HL-60 (cell line): ENCODE measurements around the gene GDPD4.

Source experiments
- DNase-seq, 2 experiments: peaks; one replicate each; pipeline ENCODE4 v3.0.0-alpha.2; 2010 to 2020; ENCODE audit warnings: low read depth in 1 of 2, low spot score in 1 of 2
- H3K27ac ChIP-seq: fragments of 250-450 bp; sonication (Bioruptor Pico); replicated peaks from 2 replicates; pipeline ENCODE4 v1.5.1; 2020; ENCODE audit warnings: mild to moderate bottlenecking, moderate library complexity
- H3K27me3 ChIP-seq: fragments of 250-450 bp; sonication (Bioruptor Pico); 2 replicates; pipeline ENCODE4 v1.5.1; 2021; ENCODE audit warnings: mild to moderate bottlenecking, moderate library complexity; ENCODE audit not compliant: insufficient read depth, poor library complexity, severe bottlenecking
- H3K4me3 ChIP-seq: replicated peaks from 2 replicates; pipeline ENCODE4 v1.5.1; 2011; ENCODE audit warnings: mild to moderate bottlenecking, control low read depth, low read length; ENCODE audit not compliant: insufficient read depth
- GABPA ChIP-seq: IDR thresholded peaks from 2 replicates; pipeline ENCODE4 v1.6.1; 2012; ENCODE audit warnings: low read depth
- POLR2AphosphoS5 ChIP-seq: IDR thresholded peaks from 2 replicates; pipeline ENCODE4 v1.6.1; 2012; ENCODE audit warnings: low read depth
- SPI1 ChIP-seq: IDR thresholded peaks from 2 replicates; pipeline ENCODE4 v1.6.1; 2012; ENCODE audit warnings: low read depth, mild to moderate bottlenecking, borderline replicate concordance
- TF ChIP-seq, protein P1 (sequence below): IDR thresholded peaks from one replicate; pipeline ENCODE4 v1.5.1; 2011; ENCODE audit warnings: low read length, control low read depth, inconsistent platforms; ENCODE audit not compliant: insufficient read depth
- TF ChIP-seq, protein P2 (sequence below): IDR thresholded peaks from 2 replicates; pipeline ENCODE4 v1.6.1; 2012; ENCODE audit warnings: low read depth; ENCODE audit not compliant: insufficient replicate concordance

The GDPD4 gene

DNA sequence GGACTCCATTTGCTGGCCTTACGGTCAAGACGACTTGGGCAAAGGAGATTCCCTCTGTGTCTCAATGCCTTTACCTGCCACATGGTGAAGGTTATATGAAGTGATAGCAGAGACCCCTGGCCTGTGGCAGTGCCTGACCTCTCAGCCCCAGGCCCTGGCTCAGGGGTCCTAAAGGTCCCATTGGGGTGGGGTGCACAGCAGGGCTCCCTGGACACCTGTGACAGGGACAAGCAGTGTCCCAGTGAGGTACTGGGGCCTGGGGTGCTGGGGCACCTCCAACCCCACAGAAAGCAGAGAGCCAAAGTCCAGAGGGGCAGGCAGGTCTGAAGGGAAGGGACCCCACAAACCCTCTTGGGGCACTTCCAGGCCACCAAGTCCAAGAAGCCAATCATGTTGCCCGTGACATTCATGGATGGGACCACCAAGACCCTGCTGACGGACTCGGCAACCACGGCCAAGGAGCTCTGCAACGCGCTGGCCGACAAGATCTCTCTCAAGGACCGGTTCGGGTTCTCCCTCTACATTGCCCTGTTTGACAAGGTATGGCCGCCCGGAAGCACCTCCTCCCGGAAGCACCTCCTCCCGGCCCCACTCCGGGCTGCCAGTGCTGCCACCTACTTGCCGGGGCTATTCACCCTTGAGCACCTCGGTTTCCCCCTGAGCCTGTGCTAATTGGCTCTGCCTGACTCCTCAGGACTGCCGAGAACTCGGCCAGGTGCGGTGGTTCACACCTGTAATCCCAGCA lies 111.0 kb downstream of the GDPD4 start:
- no peak for TF ChIP-seq GABPA
- TF ChIP-seq, protein P1, sequence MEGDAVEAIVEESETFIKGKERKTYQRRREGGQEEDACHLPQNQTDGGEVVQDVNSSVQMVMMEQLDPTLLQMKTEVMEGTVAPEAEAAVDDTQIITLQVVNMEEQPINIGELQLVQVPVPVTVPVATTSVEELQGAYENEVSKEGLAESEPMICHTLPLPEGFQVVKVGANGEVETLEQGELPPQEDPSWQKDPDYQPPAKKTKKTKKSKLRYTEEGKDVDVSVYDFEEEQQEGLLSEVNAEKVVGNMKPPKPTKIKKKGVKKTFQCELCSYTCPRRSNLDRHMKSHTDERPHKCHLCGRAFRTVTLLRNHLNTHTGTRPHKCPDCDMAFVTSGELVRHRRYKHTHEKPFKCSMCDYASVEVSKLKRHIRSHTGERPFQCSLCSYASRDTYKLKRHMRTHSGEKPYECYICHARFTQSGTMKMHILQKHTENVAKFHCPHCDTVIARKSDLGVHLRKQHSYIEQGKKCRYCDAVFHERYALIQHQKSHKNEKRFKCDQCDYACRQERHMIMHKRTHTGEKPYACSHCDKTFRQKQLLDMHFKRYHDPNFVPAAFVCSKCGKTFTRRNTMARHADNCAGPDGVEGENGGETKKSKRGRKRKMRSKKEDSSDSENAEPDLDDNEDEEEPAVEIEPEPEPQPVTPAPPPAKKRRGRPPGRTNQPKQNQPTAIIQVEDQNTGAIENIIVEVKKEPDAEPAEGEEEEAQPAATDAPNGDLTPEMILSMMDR = no peak
- no peak for TF ChIP-seq SPI1
- TF ChIP-seq, protein P2, sequence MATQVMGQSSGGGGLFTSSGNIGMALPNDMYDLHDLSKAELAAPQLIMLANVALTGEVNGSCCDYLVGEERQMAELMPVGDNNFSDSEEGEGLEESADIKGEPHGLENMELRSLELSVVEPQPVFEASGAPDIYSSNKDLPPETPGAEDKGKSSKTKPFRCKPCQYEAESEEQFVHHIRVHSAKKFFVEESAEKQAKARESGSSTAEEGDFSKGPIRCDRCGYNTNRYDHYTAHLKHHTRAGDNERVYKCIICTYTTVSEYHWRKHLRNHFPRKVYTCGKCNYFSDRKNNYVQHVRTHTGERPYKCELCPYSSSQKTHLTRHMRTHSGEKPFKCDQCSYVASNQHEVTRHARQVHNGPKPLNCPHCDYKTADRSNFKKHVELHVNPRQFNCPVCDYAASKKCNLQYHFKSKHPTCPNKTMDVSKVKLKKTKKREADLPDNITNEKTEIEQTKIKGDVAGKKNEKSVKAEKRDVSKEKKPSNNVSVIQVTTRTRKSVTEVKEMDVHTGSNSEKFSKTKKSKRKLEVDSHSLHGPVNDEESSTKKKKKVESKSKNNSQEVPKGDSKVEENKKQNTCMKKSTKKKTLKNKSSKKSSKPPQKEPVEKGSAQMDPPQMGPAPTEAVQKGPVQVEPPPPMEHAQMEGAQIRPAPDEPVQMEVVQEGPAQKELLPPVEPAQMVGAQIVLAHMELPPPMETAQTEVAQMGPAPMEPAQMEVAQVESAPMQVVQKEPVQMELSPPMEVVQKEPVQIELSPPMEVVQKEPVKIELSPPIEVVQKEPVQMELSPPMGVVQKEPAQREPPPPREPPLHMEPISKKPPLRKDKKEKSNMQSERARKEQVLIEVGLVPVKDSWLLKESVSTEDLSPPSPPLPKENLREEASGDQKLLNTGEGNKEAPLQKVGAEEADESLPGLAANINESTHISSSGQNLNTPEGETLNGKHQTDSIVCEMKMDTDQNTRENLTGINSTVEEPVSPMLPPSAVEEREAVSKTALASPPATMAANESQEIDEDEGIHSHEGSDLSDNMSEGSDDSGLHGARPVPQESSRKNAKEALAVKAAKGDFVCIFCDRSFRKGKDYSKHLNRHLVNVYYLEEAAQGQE = no peak
- TF ChIP-seq POLR2AphosphoS5 = no peak
- DNase-seq = no peak
- Histone ChIP-seq H3K27ac (no peak overlapping the region), H3K27me3 (no peaks in the 10 kb centered on the region), H3K4me3 (no peak overlapping the region)

GRCh38 chr11:77189588-77190210 lies 111.8 kb downstream of the GDPD4 start:
- H3K4me3 ChIP-seq = no peak overlapping the region
- H3K27me3 ChIP-seq = no peaks in the 10 kb centered on the region
- H3K27ac ChIP-seq = no peak overlapping the region
- DNase-seq = no peak
- TF ChIP-seq, protein P2 = no peak
- TF ChIP-seq SPI1 = no peak
- TF ChIP-seq GABPA = no peak
- TF ChIP-seq, protein P1 = no peak

DNA sequence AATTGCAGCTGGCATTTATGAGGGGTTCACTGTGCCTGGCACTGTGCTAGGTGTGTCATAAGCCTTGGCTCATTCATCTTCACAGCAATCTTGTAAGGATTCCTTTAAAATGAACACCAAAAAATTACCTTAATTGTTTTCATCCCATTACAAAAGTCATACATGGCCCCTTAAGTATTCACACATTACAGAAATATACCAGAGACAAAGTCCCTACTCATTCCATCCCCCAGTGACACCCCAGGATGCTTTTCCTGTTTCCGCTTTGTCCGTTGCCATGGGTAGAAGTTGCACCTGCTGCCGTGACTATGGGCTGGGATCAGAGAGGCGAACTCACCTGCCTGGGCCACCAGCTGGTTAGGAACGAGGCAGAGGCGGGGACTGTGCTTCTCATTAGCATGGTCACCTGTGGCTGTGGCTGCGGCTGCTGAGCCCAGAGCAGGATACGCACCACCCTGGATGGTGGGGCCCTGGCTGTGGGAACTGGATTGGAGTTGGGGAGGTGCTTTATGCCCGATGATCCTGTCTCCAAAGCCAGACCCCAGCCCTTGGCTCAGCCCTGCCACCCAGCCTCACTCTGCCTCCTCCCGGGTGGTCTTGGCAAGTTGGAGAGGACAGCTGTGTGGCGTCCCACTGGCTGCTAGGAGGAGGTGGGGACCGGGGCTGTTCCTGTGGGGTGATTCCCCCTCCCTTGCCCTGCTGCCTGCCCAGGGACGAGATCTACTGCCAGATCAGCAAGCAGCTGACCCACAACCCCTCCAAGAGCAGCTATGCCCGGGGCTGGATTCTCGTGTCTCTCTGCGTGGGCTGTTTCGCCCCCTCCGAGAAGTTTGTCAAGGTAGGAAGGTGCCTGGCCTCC lies 112.6 kb downstream of the GDPD4 start:
- no peak overlapping the region for H3K4me3 ChIP-seq
- TF ChIP-seq POLR2AphosphoS5 (no peak), SPI1 (no peak)
- TF ChIP-seq, protein P1 = no peak
- no peak for DNase-seq
- H3K27ac ChIP-seq = no peak overlapping the region
- H3K27me3 ChIP-seq = no peaks in the 10 kb centered on the region
